Esophagus squamous epithelium (tissue), 4 donors: Measurements from ENCODE around the gene RNF157.

Experiments used
- CTCF ChIP-seq, 6 experiments: fragments of 450-650 bp in 4 of 6; fragments of 200-600 bp in 2 of 6; sonication (generic) in 2 of 6; IDR thresholded peaks; one replicate each; pipeline ENCODE4 v1.5.1; 2016 to 2019; ENCODE audit warnings: antibody characterized with exemption in 6 of 6, mild to moderate bottlenecking in 4 of 6, moderate library complexity in 4 of 6
- POLR2A ChIP-seq, 4 donors: fragments of 450-650 bp; IDR thresholded peaks; one replicate each; pipeline ENCODE4 v1.6.1; 2017; ENCODE audit warnings: antibody characterized with exemption in 4 of 4, mild to moderate bottlenecking in 4 of 4, moderate library complexity in 3 of 4

DNA sequence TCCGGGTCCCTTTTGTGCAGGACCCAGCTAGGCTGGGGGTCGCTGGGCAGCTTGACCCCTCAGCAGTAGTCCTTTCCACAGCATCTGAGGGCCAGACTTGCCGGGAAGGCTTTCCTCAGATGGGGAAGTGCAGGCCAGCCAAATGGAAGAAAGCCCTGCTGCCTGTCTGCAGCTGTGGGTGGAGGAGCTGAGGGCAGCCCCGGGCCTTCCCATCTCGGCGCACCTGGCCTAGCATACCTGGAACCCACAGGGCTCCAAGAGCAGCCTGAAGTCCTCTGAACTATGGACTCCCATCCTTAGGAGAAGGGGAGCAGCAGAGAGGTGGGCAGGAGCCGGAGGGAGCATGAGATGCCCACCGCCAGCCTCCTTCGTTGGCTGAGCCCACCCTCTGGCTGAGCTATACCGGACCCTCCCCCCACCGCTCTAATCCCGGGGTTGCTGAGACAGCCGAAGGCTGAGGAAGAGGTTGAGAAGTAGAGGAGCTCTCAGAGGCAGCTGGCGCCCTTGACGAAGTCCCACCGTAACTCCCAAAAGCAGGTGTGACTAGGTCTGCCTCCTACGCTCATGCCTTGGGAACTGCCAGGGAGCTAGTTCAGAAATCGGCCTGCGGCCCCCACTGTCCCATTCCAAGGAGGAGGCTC, 38.1 kb upstream of the RNF157 start:
- no peak for TF ChIP-seq CTCF (IDR thresholded peaks at IDR 0.05)
- TF ChIP-seq POLR2A (IDR thresholded peaks at IDR 0.05), result no peak
